HUES48 (cell line): ENCODE results near the gene TSPAN15.

Experiments used
- H3K27ac ChIP-seq: one replicate; pipeline ENCODE4 v1.7.0; 2013; ENCODE audit warnings: low read depth, low read length, inconsistent platforms
- H3K27me3 ChIP-seq: 2 replicates; pipeline ENCODE4 v1.6.1; 2013; ENCODE audit warnings: mild to moderate bottlenecking, low read length; ENCODE audit not compliant: control insufficient read depth, insufficient read depth
- H3K36me3 ChIP-seq: 2 replicates; pipeline ENCODE4 v1.6.1; 2013; ENCODE audit warnings: low read length; ENCODE audit not compliant: control insufficient read depth, insufficient read depth
- H3K4me1 ChIP-seq: 2 replicates; pipeline ENCODE4 v1.6.1; 2013; ENCODE audit warnings: mild to moderate bottlenecking, low read length; ENCODE audit not compliant: control insufficient read depth, insufficient read depth
- H3K4me3 ChIP-seq: 2 replicates; pipeline ENCODE4 v1.5.1; 2013; ENCODE audit warnings: mild to moderate bottlenecking, low read depth, low read length
- H3K9ac ChIP-seq: 2 replicates; pipeline ENCODE4 v1.6.1; 2013; ENCODE audit warnings: mild to moderate bottlenecking, low read depth, low read length, moderate library complexity
- H3K9me3 ChIP-seq: 2 replicates; pipeline ENCODE4 v1.6.1; 2013; ENCODE audit warnings: low read length; ENCODE audit not compliant: control insufficient read depth, insufficient read depth

Gene TSPAN15

DNA sequence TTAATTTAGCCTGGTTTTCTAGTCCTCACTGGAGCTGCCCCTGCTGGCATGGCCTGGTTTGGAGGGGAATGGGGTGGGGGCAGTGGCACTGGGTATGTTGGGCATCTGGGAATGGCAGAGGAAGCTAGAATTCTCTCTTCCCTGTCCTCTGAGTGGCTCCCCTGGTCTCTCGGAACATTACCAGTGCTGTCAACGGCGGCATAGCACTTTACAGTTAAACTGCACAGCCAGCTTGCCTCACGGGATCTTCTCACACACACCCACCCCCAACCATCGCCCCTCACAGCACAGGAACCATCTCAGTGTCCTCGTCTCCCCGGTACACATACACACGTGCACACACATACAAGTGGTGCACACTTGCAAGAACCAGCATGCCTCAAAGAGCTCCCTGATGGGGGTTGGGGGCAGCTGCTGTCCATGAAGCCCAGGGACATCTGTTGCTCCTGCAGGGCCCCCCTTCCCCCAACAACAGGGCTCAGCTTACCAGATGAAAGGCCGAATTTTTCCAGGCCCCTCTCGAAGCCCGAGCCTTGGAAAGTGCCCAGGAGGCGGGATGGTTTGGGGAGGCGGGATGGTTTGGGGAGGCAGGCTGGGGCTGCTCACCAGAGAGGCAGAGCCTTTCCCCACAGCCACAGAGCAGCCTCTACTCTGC, 41.0 kb downstream of the TSPAN15 start:
- Histone ChIP-seq H3K9me3 (peaks cover 8% of the 10 kb centered on the region), H3K4me1 (no peaks in the 10 kb centered on the region), H3K4me3 (no peak overlapping the region), H3K36me3 (no peaks in the 10 kb centered on the region), H3K9ac (no peak overlapping the region), H3K27me3 (no peaks in the 10 kb centered on the region), H3K27ac (no peak overlapping the region)

GRCh38 chr10:69492746-69493462, 41.6 kb downstream of the TSPAN15 start:
- Histone ChIP-seq H3K9me3 (peaks cover 8% of the 10 kb centered on the region), H3K27ac (no peak overlapping the region), H3K4me3 (no peak overlapping the region), H3K27me3 (no peaks in the 10 kb centered on the region), H3K9ac (no peak overlapping the region), H3K4me1 (no peaks in the 10 kb centered on the region), H3K36me3 (no peaks in the 10 kb centered on the region)

DNA sequence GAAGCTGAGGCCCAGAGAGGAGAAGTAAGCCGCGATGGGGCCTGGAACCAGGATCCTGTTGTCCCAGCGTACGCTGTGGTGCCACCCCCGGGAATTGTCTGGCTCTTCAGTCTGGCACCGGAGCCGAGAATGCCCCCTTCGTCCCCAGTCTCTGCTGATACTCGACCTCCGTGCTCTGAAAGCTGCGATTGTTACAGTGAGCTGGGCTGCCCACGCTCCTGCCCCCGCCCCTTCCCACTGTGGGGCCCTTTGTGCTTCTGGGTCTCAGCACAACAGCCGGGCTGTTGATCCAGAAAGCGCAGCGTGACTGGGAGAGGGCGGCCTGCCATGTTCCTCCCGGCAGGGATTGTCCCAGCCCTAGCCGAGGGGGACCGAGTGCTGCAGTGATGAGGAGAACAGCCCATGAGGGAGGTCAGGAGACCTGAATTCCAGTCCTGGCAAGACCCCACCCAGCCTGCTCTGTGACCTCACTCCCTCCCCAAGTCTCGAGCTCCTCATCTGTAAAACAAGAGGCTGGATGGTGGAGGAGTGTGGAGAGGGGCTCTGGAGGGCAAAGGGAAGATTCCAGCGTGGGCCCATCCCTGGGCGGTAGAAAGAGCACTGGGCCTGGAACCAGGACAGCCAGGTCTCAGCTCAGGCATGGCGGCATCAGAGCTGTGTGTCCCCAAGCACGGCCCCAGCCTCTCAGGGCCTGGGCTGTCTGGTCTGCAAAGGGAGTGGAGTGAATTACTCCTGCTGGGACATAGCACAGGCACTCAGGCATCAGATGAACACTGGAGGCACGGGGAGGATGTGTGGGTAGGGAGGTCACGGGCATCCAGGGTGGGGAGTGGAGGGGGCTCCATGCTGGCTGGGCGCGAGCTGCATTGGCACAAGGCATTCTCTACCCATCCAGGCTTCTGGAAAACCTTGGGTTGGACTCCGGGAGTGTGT, 43.6 kb downstream of the TSPAN15 start:
- Histone ChIP-seq H3K36me3 (no peaks in the 10 kb centered on the region), H3K4me1 (no peaks in the 10 kb centered on the region), H3K4me3 (no peak overlapping the region), H3K27ac (no peak overlapping the region), H3K9ac (no peak overlapping the region), H3K9me3 (0 out of 2 replicates have a peak, but pooled peaks cover under 1% of the 10 kb centered on the region), H3K27me3 (no peaks in the 10 kb centered on the region)

GRCh38 chr10:69495666-69496065, 44.4 kb downstream of the TSPAN15 start:
- H3K4me3 ChIP-seq: no peak overlapping the region

DNA sequence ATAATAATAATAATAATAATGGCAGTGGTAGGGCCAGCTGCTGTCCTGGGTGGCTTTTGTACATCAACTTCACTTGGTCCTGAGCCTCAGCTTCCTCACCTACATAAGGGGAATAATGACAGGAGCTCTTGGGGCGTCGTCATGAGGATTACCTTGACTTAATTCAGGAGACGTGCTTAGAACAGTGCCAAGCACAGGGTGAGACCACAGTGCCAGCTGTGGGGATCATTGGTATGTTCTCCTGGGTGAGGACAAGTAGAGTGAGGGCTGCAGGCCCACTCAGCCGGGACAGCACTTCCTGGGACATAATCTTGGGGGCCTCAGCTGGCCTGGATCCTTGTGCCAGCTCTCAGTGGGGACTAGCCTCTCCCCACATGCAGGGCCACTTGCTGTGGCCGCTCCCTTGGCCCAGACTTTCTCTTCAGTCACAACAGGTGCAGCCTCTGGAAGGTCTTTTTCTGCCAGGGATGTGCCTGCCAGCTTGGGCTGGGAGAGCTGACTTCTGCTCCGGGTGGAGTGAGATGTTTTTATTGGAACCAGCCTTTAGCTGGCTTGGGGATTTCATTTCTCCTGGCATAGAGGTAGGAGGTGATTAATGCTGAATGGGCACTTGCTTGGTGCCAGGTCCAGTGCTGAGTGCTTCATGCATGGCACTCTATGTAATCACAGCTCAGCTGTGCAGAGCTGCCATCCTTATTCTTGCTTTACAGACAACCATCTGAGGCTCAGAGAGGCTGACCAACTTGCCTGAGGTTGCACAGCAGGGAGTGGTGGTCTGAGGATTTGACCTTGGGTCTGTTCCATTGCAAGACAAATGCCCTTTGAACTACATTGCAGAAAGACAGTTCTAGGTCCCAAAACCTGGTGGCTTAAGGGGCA, 45.3 kb downstream of the TSPAN15 start:
- H3K9me3 ChIP-seq: no peaks in the 10 kb centered on the region
- no peaks in the 10 kb centered on the region for H3K27me3 ChIP-seq
- H3K36me3 ChIP-seq: no peaks in the 10 kb centered on the region
- H3K4me3 ChIP-seq: no peak overlapping the region
- no peaks in the 10 kb centered on the region for H3K4me1 ChIP-seq
- H3K27ac ChIP-seq: no peak overlapping the region
- H3K9ac ChIP-seq: no peak overlapping the region

More at GRCh38 chr10:69495666-69496065, 44.4 kb downstream of the TSPAN15 start:
- Histone ChIP-seq H3K4me1 (no peaks in the 10 kb centered on the region), H3K9me3 (no peaks in the 10 kb centered on the region), H3K27me3 (no peaks in the 10 kb centered on the region), H3K9ac (no peak overlapping the region), H3K27ac (no peak overlapping the region), H3K36me3 (no peaks in the 10 kb centered on the region)

DNA sequence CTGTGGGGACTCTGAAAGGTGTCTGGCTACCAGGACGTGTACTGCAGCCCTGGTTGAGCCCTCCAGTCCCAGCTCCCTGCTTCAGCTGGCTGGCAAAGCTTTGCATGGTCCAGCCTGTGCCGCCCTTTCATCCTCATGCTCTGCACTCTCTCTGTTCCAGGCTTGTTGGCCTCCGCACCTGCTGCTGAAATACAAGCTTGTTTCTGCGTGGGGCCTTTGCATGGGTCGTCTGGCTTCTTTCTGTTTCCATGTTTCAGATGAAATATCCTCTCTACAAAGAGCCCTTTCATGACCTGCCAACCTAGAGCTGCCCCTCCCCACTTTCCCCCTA, 45.9 kb downstream of the TSPAN15 start:
- no peak overlapping the region for H3K9ac ChIP-seq
- H3K36me3 ChIP-seq: no peaks in the 10 kb centered on the region
- no peaks in the 10 kb centered on the region for H3K27me3 ChIP-seq
- no peak overlapping the region for H3K4me3 ChIP-seq
- H3K4me1 ChIP-seq: no peaks in the 10 kb centered on the region
- H3K9me3 ChIP-seq: no peaks in the 10 kb centered on the region
- no peak overlapping the region for H3K27ac ChIP-seq

DNA sequence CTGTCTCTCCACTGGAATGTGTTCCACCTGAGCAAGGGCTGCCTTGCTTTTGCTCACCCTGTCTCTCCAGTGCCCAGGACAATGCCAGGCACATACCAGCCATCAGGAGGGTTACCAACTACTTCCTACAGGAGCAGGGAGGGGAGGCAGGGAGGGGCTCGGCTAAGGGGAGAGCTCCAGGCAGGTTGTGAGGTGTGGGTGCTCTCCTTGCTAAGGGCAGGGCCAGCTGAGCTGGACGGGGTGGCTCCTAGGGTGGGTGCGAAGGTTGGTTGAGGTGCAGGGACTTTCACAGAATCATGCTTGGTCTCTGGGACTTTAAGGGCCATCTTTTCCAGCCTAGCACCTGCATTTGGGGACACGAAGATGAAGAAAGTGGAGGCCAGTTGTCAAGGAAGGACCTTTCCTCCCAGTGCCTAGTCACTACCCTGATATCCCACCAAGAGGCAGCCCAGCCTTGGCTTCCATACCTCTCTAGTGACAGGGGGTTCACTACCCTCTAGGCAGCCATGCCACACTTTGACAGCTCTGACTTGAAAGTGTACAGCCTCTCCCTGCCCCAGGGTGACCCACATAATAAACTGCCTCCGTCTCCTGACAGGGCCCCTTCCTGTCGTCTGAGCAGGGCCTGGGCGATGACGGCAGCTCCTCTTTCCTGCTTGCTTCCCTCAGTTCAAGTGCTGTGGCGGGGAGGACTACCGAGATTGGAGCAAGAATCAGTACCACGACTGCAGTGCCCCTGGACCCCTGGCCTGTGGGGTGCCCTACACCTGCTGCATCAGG, 46.5 kb downstream of the TSPAN15 start:
- no peaks in the 10 kb centered on the region for H3K4me1 ChIP-seq
- no peak overlapping the region for H3K27ac ChIP-seq
- no peaks in the 10 kb centered on the region for H3K27me3 ChIP-seq
- H3K9me3 ChIP-seq: no peaks in the 10 kb centered on the region
- no peak overlapping the region for H3K9ac ChIP-seq
- H3K4me3 ChIP-seq: no peak overlapping the region
- no peaks in the 10 kb centered on the region for H3K36me3 ChIP-seq

GRCh38 chr10:69498711-69499471, 47.6 kb downstream of the TSPAN15 start:
- no peaks in the 10 kb centered on the region for H3K9me3 ChIP-seq
- H3K36me3 ChIP-seq: no peaks in the 10 kb centered on the region
- no peaks in the 10 kb centered on the region for H3K4me1 ChIP-seq
- H3K9ac ChIP-seq: no peak overlapping the region
- H3K27ac ChIP-seq: no peak overlapping the region
- H3K4me3 ChIP-seq: no peak overlapping the region
- H3K27me3 ChIP-seq: no peaks in the 10 kb centered on the region

- no peaks in the 10 kb centered on the region for H3K9me3 ChIP-seq
- H3K4me1 ChIP-seq: no peaks in the 10 kb centered on the region
- H3K27me3 ChIP-seq: no peaks in the 10 kb centered on the region
- H3K9ac ChIP-seq: no peak overlapping the region
- H3K4me3 ChIP-seq: no peak overlapping the region
- no peak overlapping the region for H3K27ac ChIP-seq
- no peaks in the 10 kb centered on the region for H3K36me3 ChIP-seq
Measured at GRCh38 chr10:69499726-69500689, 48.7 kb downstream of the TSPAN15 start.
